DMS114 treated with DMSO at 0.1 percent for 48 hours (cell line): Measurements from ENCODE around the gene SLC9A7.

ENCODE experiments used
- DNase-seq: peaks from one replicate; lab custom pipeline; 2025; ENCODE audit not compliant: unreplicated experiment; lab: John Stamatoyannopoulos, UW

SLC9A7 gene

GRCh38 chrX:46653482-46653881 lies 105.4 kb downstream of the SLC9A7 start:
- DNase-seq, result peak; percentile 2

GRCh38 chrX:46649421-46650260 lies 109.3 kb downstream of the SLC9A7 start:
- no peak for DNase-seq

GRCh38 chrX:46648660-46649059 lies 110.3 kb downstream of the SLC9A7 start:
- DNase-seq, result no peak

GRCh38 chrX:46647251-46647650 lies 111.7 kb downstream of the SLC9A7 start:
- DNase-seq, result no peak

- DNase-seq, result no peak
Measured at GRCh38 chrX:46645614-46646013, 113.3 kb downstream of the SLC9A7 start.

- no peak for DNase-seq
Measured at GRCh38 chrX:46643636-46644035, 115.3 kb downstream of the SLC9A7 start.

- peak; percentile 1 for DNase-seq
Measured at GRCh38 chrX:46642145-46642544, 116.8 kb downstream of the SLC9A7 start.

- no peak for DNase-seq
Measured at GRCh38 chrX:46637938-46638337, 121.0 kb downstream of the SLC9A7 start.

- no peak for DNase-seq
Measured at GRCh38 chrX:46636223-46636622, 122.7 kb downstream of the SLC9A7 start.

GRCh38 chrX:46635186-46635585 lies 123.7 kb downstream of the SLC9A7 start:
- DNase-seq, result no peak

GRCh38 chrX:46634577-46634976 lies 124.3 kb downstream of the SLC9A7 start:
- DNase-seq, result no peak

- no peak for DNase-seq
Measured at GRCh38 chrX:46630141-46630540, 128.8 kb downstream of the SLC9A7 start.

GRCh38 chrX:46628460-46629371 lies 130.2 kb downstream of the SLC9A7 start:
- no peak for DNase-seq

GRCh38 chrX:46627711-46628419 lies 131.1 kb downstream of the SLC9A7 start:
- DNase-seq, result no peak

GRCh38 chrX:46627062-46627461 lies 131.9 kb downstream of the SLC9A7 start:
- no peak for DNase-seq

GRCh38 chrX:46626566-46626965 lies 132.4 kb downstream of the SLC9A7 start:
- no peak for DNase-seq

GRCh38 chrX:46624090-46624786 lies 134.7 kb downstream of the SLC9A7 start:
- DNase-seq, result no peak

GRCh38 chrX:46621572-46621971 lies 137.3 kb downstream of the SLC9A7 start:
- DNase-seq, result no peak

GRCh38 chrX:46620505-46620904 lies 138.4 kb downstream of the SLC9A7 start:
- no peak for DNase-seq

- DNase-seq, result no peak
Measured at GRCh38 chrX:46618947-46619346, 140.0 kb downstream of the SLC9A7 start.

GRCh38 chrX:46617906-46618305 lies 141.0 kb downstream of the SLC9A7 start:
- DNase-seq, result no peak
